OCI-LY3 (cell line): Measurements from ENCODE around the gene PHYKPL.

Experiments used
- CTCF ChIP-seq: fragments of 200-600, 300-600 bp; sonication (generic); IDR thresholded peaks from 2 replicates; pipeline ENCODE4 v1.5.1; 2014; ENCODE audit warnings: antibody characterized with exemption, low read length, low read depth
- EZH2phosphoT487 ChIP-seq: fragments of 200-600 bp; shearing (Covaris generic); IDR thresholded peaks from 2 replicates; pipeline ENCODE4 v1.6.1; 2018; ENCODE audit warnings: antibody characterized with exemption, mixed run types, low read depth

- TF ChIP-seq CTCF (no peak), EZH2phosphoT487 (no peak)
These were observed 40.9 kb downstream of the PHYKPL start for GRCh38 chr5:178191661-178192060.
